ENCODE data around the gene PER3.

The PER3 gene

DNA sequence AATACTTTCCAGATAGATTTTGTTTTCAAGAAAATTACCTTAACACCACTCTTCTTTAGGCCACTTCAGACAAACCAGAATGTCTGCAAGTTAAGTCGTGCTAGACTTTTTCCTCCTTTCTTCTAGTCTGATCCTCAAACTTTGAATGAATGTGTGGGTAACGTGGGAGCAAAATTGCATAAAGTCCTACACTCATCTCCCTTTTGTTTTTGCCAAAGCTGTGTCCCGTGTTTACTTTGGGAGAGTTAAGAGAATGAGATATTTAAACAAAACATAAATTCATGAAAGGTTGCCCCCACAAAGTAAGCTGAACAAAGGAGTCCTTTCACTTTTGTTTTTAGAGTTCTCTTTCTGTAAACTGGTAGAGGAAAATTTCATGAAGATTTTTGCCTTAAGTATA lies 29.9 kb upstream of the PER3 start:
- H3K27ac ChIP-seq (ENCODE audit: low read depth in 2 of 2, low read length in 2 of 2) = no peak overlapping the region
- no peaks in the 10 kb centered on the region for H3K27me3 ChIP-seq (ENCODE audit: control insufficient read depth in 2 of 2, insufficient read depth in 2 of 2, low read length in 2 of 2)
- no peak overlapping the region for H3K9ac ChIP-seq (ENCODE audit: low read depth in 1 of 2, low read length in 2 of 2)
- no peak overlapping the region for H3K4me3 ChIP-seq (ENCODE audit: low read length in 2 of 2)
- no peaks in the 10 kb centered on the region for H3K9me3 ChIP-seq (ENCODE audit: control insufficient read depth in 2 of 2, low read length in 2 of 2)
- H3K4me1 ChIP-seq (ENCODE audit: control insufficient read depth in 2 of 2, insufficient read depth in 2 of 2, low read length in 2 of 2) = peaks cover 7% of the 10 kb centered on the region in 2 donors
- H3K36me3 ChIP-seq (ENCODE audit: control insufficient read depth in 2 of 2, insufficient read depth in 2 of 2, low read length in 2 of 2) = no peaks in the 10 kb centered on the region

DNA sequence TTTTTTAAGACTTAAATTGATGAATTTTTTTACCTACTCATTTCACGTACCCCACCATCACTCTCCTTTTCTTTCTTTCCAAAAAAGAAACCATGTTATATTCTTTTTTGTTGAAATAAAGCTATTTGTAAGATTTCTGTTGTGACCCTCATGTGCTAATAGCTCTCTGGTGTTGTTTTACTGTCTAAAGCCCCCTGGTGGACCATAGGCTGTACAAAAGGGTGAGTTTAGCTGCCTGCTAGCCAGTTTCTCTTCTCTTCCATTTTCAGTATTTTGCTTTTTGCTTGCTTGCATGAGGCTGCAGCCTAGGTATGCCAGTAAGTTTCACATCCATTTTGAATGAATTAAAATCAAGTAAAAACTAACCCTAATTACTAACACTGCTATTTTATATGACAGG lies 28.6 kb upstream of the PER3 start:
- H3K27me3 ChIP-seq (ENCODE audit: control insufficient read depth in 2 of 2, insufficient read depth in 2 of 2, low read length in 2 of 2) = no peaks in the 10 kb centered on the region
- H3K36me3 ChIP-seq (ENCODE audit: control insufficient read depth in 2 of 2, insufficient read depth in 2 of 2, low read length in 2 of 2) = no peaks in the 10 kb centered on the region
- H3K9me3 ChIP-seq (ENCODE audit: control insufficient read depth in 2 of 2, low read length in 2 of 2) = no peaks in the 10 kb centered on the region
- peaks cover 7% of the 10 kb centered on the region in 2 donors for H3K4me1 ChIP-seq (ENCODE audit: control insufficient read depth in 2 of 2, insufficient read depth in 2 of 2, low read length in 2 of 2)
- no peak overlapping the region for H3K27ac ChIP-seq (ENCODE audit: low read depth in 2 of 2, low read length in 2 of 2)
- no peak overlapping the region for H3K4me3 ChIP-seq (ENCODE audit: low read length in 2 of 2)
- H3K9ac ChIP-seq (ENCODE audit: low read depth in 1 of 2, low read length in 2 of 2) = no peak overlapping the region

DNA sequence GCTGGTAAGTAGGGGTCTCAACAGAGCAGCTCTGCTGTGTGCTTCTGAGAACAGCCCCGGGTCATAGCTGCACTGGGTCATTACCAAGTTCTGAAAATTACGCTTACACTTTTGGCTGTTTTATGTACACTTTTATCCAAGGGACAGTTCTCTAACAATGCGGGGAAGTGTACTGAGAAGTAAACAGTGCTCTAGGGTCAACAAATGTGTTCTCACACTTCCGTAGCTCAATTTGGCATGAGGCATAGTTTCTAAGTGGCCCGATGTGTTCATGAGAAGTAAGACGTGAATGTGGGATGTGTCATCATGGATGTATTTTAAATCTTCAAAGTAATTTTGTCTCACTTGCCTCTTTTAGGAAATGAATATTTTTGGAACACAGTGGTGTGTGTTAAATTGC lies 23.8 kb upstream of the PER3 start:
- Histone ChIP-seq H3K9ac (ENCODE audit: low read depth in 1 of 2, low read length in 2 of 2) (no peak overlapping the region), H3K4me3 (ENCODE audit: low read length in 2 of 2) (no peak overlapping the region), H3K27ac (ENCODE audit: low read depth in 2 of 2, low read length in 2 of 2) (no peak overlapping the region), H3K27me3 (ENCODE audit: control insufficient read depth in 2 of 2, insufficient read depth in 2 of 2, low read length in 2 of 2) (no peaks in the 10 kb centered on the region), H3K4me1 (ENCODE audit: control insufficient read depth in 2 of 2, insufficient read depth in 2 of 2, low read length in 2 of 2) (no peaks in the 10 kb centered on the region), H3K36me3 (ENCODE audit: control insufficient read depth in 2 of 2, insufficient read depth in 2 of 2, low read length in 2 of 2) (no peaks in the 10 kb centered on the region), H3K9me3 (ENCODE audit: control insufficient read depth in 2 of 2, low read length in 2 of 2) (no peaks in the 10 kb centered on the region)

DNA sequence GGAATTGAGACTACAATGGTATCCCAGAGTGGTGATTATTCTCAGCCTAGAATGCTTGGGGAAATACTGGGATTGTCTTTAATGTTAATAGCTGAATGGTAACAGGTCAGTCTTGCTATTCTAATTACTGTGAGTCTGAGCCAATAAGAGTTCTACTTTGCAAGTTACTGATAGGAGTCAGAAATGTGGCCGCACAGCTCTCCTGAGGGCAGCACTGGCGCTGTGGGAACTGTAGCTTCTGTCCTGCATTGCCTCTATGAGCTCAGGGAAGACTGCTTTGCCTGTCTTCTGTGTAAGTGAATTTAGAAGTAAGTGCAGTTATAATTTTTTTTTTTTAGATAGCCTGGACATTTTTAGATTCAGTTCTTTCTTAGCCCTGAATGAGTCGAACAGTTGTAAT lies 23.0 kb upstream of the PER3 start:
- H3K36me3 ChIP-seq (ENCODE audit: control insufficient read depth in 2 of 2, insufficient read depth in 2 of 2, low read length in 2 of 2) = no peaks in the 10 kb centered on the region
- no peaks in the 10 kb centered on the region for H3K9me3 ChIP-seq (ENCODE audit: control insufficient read depth in 2 of 2, low read length in 2 of 2)
- H3K9ac ChIP-seq (ENCODE audit: low read depth in 1 of 2, low read length in 2 of 2) = no peak overlapping the region
- H3K4me3 ChIP-seq (ENCODE audit: low read length in 2 of 2) = no peak overlapping the region
- no peaks in the 10 kb centered on the region for H3K27me3 ChIP-seq (ENCODE audit: control insufficient read depth in 2 of 2, insufficient read depth in 2 of 2, low read length in 2 of 2)
- no peak overlapping the region for H3K27ac ChIP-seq (ENCODE audit: low read depth in 2 of 2, low read length in 2 of 2)
- H3K4me1 ChIP-seq (ENCODE audit: control insufficient read depth in 2 of 2, insufficient read depth in 2 of 2, low read length in 2 of 2) = peaks cover 0 to under 1% of the 10 kb centered on the region in 2 donors

DNA sequence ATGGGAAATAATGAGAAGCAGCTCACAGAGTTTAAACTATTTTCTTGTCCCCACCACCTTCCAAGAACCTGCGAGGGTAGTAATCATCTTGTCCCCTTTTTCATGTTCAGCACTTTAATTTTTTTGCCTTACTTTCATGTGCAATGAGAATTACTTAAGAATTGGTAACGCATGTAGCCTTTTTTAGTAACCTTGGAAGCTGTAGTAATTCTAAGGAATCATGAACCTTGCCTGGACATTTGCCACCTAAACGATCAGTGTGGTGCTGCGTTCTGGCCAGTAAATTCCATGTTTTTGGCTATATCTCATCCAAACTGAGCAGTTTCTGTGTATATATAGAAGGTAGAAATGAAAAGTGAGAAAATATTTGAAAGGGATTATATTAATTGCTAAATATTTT lies 16.9 kb upstream of the PER3 start:
- Histone ChIP-seq H3K36me3 (ENCODE audit: control insufficient read depth in 2 of 2, insufficient read depth in 2 of 2, low read length in 2 of 2) (no peaks in the 10 kb centered on the region), H3K9ac (ENCODE audit: low read depth in 1 of 2, low read length in 2 of 2) (no peak overlapping the region), H3K9me3 (ENCODE audit: control insufficient read depth in 2 of 2, low read length in 2 of 2) (no peaks in the 10 kb centered on the region), H3K27ac (ENCODE audit: low read depth in 2 of 2, low read length in 2 of 2) (no peak overlapping the region), H3K4me1 (ENCODE audit: control insufficient read depth in 2 of 2, insufficient read depth in 2 of 2, low read length in 2 of 2) (peaks cover 6 to 10% of the 10 kb centered on the region in 2 donors), H3K27me3 (ENCODE audit: control insufficient read depth in 2 of 2, insufficient read depth in 2 of 2, low read length in 2 of 2) (no peaks in the 10 kb centered on the region), H3K4me3 (ENCODE audit: low read length in 2 of 2) (peak overlapping the region in 1 of 2 donors; percentile 3)

DNA sequence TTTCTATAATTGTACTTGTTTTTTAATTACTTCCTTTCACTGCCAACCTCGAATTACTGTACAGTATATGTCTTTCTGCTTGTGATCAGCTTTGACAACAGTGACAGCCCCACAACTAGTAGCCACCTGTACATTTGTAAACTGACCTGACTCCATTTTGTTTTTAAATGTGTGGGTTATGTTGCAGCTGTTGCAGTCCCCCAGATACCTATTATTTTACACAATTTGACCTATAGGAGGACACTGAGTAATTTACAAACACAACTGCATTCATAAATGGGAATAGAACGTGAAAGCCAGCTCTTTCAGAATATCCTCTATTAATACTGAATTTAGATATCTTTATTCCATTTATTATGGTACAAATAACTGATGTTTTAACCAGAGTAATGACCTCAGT lies 15.5 kb upstream of the PER3 start:
- Histone ChIP-seq H3K9me3 (ENCODE audit: control insufficient read depth in 2 of 2, low read length in 2 of 2) (no peaks in the 10 kb centered on the region), H3K9ac (ENCODE audit: low read depth in 1 of 2, low read length in 2 of 2) (no peak overlapping the region), H3K36me3 (ENCODE audit: control insufficient read depth in 2 of 2, insufficient read depth in 2 of 2, low read length in 2 of 2) (peaks cover 1 to 5% of the 10 kb centered on the region in 2 donors), H3K4me1 (ENCODE audit: control insufficient read depth in 2 of 2, insufficient read depth in 2 of 2, low read length in 2 of 2) (peaks cover 7 to 13% of the 10 kb centered on the region in 2 donors), H3K27me3 (ENCODE audit: control insufficient read depth in 2 of 2, insufficient read depth in 2 of 2, low read length in 2 of 2) (no peaks in the 10 kb centered on the region), H3K4me3 (ENCODE audit: low read length in 2 of 2) (no peak overlapping the region), H3K27ac (ENCODE audit: low read depth in 2 of 2, low read length in 2 of 2) (no peak overlapping the region)

DNA sequence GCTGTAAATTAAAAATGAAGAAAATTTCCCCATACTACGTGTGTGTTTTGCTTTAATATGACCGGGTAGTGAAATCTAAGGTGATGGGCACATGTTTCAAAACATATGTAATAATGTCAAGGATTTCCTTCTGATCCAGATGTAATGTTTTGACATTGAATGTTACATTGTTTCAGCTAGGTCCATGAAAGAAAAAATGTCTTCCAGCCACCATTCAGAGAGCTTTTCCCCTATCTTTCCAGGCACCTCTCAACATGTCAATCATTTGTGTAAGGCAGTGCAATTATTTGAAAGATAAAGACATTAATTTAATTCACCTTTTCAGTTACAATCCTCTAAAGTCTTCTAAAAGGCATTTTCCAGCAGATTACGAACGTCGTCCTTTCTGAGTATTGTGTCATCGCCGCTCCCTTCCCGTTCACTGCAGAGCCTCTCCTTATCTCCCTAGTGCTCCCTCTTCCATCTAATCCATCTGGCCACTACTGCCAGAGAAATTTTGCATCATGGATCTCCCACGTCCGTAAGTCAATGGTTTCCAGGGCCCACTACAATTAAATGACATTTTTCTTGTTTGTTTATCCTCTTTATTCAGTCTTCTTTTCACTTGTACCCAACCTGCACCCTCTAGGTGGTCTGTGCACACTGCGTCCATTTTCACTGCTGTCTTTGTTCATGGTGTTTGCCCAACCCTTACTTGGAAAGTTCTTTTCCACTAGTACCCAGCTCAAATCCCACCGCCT lies 14.2 kb upstream of the PER3 start:
- H3K36me3 ChIP-seq (ENCODE audit: control insufficient read depth in 2 of 2, insufficient read depth in 2 of 2, low read length in 2 of 2) = peaks cover 8 to 14% of the 10 kb centered on the region in 2 donors
- H3K4me3 ChIP-seq (ENCODE audit: low read length in 2 of 2) = peak overlapping the region in 1 of 2 donors; percentile 95
- no peak overlapping the region for H3K9ac ChIP-seq (ENCODE audit: low read depth in 1 of 2, low read length in 2 of 2)
- peaks cover 7 to 13% of the 10 kb centered on the region in 2 donors for H3K4me1 ChIP-seq (ENCODE audit: control insufficient read depth in 2 of 2, insufficient read depth in 2 of 2, low read length in 2 of 2)
- H3K27ac ChIP-seq (ENCODE audit: low read depth in 2 of 2, low read length in 2 of 2) = no peak overlapping the region
- H3K9me3 ChIP-seq (ENCODE audit: control insufficient read depth in 2 of 2, low read length in 2 of 2) = no peaks in the 10 kb centered on the region
- H3K27me3 ChIP-seq (ENCODE audit: control insufficient read depth in 2 of 2, insufficient read depth in 2 of 2, low read length in 2 of 2) = no peaks in the 10 kb centered on the region

DNA sequence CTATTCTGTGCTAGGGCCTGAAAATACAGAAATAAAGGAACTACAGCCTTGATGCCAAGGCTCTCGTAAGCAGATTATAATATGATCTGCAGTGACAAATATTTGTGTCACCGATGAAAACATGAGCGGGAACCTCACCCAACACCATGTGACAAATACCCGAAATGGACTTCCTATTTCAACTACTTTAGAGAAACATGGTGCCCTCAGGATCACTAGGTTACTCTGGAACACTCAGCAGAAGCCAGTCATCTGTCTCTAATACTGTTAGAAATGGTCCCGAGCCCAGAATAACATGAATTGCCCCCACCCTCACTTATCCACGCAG lies 13.5 kb upstream of the PER3 start:
- H3K9me3 ChIP-seq (ENCODE audit: control insufficient read depth in 2 of 2, low read length in 2 of 2) = no peaks in the 10 kb centered on the region
- peak overlapping the region; percentile 96 to 97 for H3K27ac ChIP-seq (ENCODE audit: low read depth in 2 of 2, low read length in 2 of 2)
- H3K36me3 ChIP-seq (ENCODE audit: control insufficient read depth in 2 of 2, insufficient read depth in 2 of 2, low read length in 2 of 2) = peaks cover 8 to 14% of the 10 kb centered on the region in 2 donors
- H3K27me3 ChIP-seq (ENCODE audit: control insufficient read depth in 2 of 2, insufficient read depth in 2 of 2, low read length in 2 of 2) = no peaks in the 10 kb centered on the region
- peaks cover 7 to 13% of the 10 kb centered on the region in 2 donors for H3K4me1 ChIP-seq (ENCODE audit: control insufficient read depth in 2 of 2, insufficient read depth in 2 of 2, low read length in 2 of 2)
- H3K9ac ChIP-seq (ENCODE audit: low read depth in 1 of 2, low read length in 2 of 2) = peak overlapping the region; percentile 85 to 91
- H3K4me3 ChIP-seq (ENCODE audit: low read length in 2 of 2) = peak overlapping the region; percentile 76 to 95

DNA sequence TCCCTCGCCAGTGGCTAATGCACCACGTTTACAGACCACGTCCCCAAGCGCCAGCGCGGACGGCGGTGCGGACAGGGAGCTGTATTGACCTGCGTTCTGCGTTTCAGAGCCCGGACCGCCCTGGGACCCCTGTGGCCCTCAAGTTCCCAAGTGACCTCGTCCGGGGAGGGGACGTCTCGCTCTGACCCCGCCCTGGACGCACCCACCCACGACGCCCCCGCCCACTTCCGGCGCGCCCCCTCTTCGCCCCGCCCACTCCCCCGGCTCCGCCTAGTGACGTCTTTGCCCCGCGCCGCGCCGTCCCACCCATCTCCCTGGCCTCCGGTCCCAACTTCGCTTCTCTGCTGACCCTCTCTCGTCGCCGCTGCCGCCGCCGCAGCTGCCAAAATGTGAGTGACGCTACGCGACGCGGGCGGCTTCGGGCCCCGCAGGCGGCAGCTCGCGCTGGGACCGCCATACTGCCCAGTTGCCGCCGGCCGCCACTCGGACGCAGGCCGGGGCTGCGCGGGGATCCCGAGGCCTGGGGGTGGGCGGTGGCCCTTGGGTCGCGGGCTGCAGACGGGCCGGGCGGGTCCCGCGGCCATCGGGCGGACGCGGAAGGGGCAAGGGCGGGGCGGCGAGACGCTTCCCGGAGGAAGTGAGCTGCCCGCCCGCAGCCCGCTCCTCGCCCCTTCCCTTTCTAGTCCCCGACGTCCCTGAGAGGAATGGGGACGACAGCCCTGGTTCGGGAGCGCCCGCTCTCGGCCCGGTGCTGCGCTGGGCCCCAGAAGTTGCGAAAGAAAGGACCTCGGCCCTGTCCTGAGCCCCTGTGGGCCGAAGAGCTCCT lies 12.9 kb upstream of the PER3 start, which contains the start of gene VAMP3:
Gene VAMP3 (plus strand): TSS at position 300 of the 826 bp plus-strand sequence. CDS start 88 bp downstream, at position 388.
- no peaks in the 10 kb centered on the region for H3K9me3 ChIP-seq (ENCODE audit: control insufficient read depth in 2 of 2, low read length in 2 of 2)
- H3K27ac ChIP-seq (ENCODE audit: low read depth in 2 of 2, low read length in 2 of 2) = peak within 1 kb of the TSS; percentile 96 to 97
- H3K4me3 ChIP-seq (ENCODE audit: low read length in 2 of 2) = peak within 1 kb of the TSS; percentile 76 to 95
- peaks cover 8 to 14% of the 10 kb centered on the region in 2 donors for H3K36me3 ChIP-seq (ENCODE audit: control insufficient read depth in 2 of 2, insufficient read depth in 2 of 2, low read length in 2 of 2)
- H3K4me1 ChIP-seq (ENCODE audit: control insufficient read depth in 2 of 2, insufficient read depth in 2 of 2, low read length in 2 of 2) = peaks cover 7 to 12% of the 10 kb centered on the region in 2 donors
- no peaks in the 10 kb centered on the region for H3K27me3 ChIP-seq (ENCODE audit: control insufficient read depth in 2 of 2, insufficient read depth in 2 of 2, low read length in 2 of 2)
- peak within 1 kb of the TSS; percentile 85 to 97 for H3K9ac ChIP-seq (ENCODE audit: low read depth in 1 of 2, low read length in 2 of 2)

DNA sequence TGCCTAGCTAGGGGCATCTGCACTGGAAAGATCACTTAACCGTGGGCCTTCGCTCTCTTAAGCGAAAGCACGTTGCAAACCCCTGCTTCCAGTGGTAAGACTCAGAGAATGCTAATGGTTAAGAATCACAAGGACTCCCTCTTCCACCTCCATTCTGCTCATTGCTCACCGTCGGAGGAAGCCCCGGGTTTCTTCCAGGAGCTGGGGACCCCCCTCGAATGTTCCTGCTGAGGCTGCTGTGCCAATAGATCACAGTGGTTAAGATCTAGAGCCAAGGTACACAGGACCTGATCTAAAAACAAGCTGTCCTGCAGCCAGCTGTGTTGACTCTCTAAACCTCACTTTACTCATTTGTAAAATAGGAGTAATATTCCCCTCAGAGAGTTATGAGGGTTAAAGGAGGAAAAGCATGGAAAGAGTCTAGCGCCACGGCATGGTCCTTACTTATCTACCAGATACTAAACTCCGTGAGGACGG lies 12.2 kb upstream of the PER3 start:
- no peaks in the 10 kb centered on the region for H3K27me3 ChIP-seq (ENCODE audit: control insufficient read depth in 2 of 2, insufficient read depth in 2 of 2, low read length in 2 of 2)
- peak overlapping the region; percentile 76 to 95 for H3K4me3 ChIP-seq (ENCODE audit: low read length in 2 of 2)
- peaks cover 8 to 14% of the 10 kb centered on the region in 2 donors for H3K36me3 ChIP-seq (ENCODE audit: control insufficient read depth in 2 of 2, insufficient read depth in 2 of 2, low read length in 2 of 2)
- H3K9me3 ChIP-seq (ENCODE audit: control insufficient read depth in 2 of 2, low read length in 2 of 2) = no peaks in the 10 kb centered on the region
- peak overlapping the region; percentile 96 to 97 for H3K27ac ChIP-seq (ENCODE audit: low read depth in 2 of 2, low read length in 2 of 2)
- peak overlapping the region; percentile 85 to 97 for H3K9ac ChIP-seq (ENCODE audit: low read depth in 1 of 2, low read length in 2 of 2)
- H3K4me1 ChIP-seq (ENCODE audit: control insufficient read depth in 2 of 2, insufficient read depth in 2 of 2, low read length in 2 of 2) = peaks cover 7 to 10% of the 10 kb centered on the region in 2 donors

Measured in mucosa of rectum (tissue), 2 donors.